Progenitor cell of endocrine pancreas (in vitro differentiated cells): Measurements from ENCODE around the gene CD164L2. TPM values are rescaled to one million over a fixed set of nuclear protein-coding genes. Genes with fewer than 3 reads are reported as not detected.

Experiments
- DNase-seq: peaks from one replicate; pipeline ENCODE4 v3.0.0; 2021; ENCODE audit warnings: low spot score; ENCODE audit not compliant: unreplicated experiment
- H3K27ac Mint-ChIP-seq: 2 replicates; pipeline ENCODE4 v1.8.0; 2021; ENCODE audit warnings: mild to moderate bottlenecking, moderate library complexity, mixed read lengths
- H3K27me3 Mint-ChIP-seq: 2 replicates; pipeline ENCODE4 v1.8.0; 2021; ENCODE audit warnings: mixed read lengths
- H3K36me3 Mint-ChIP-seq: 2 replicates; pipeline ENCODE4 v1.8.0; 2022; ENCODE audit warnings: mixed read lengths; ENCODE audit not compliant: insufficient read depth
- H3K4me1 Mint-ChIP-seq: 2 replicates; pipeline ENCODE4 v1.8.0; 2021; ENCODE audit warnings: low read depth, mixed read lengths
- H3K4me3 Mint-ChIP-seq: 2 replicates; pipeline ENCODE4 v1.8.0; 2021; ENCODE audit warnings: low read depth, mild to moderate bottlenecking, moderate library complexity, mixed read lengths
- H3K9me3 Mint-ChIP-seq: 2 replicates; pipeline ENCODE4 v1.8.0; 2021; ENCODE audit warnings: low read depth, mixed read lengths
- total RNA-seq: library from RNA; stranded (reverse); gene quantifications from 2 replicates; pipeline ENCODE4 v1.2.1, GENCODE V29; 2021
- TF ChIP-seq, protein P1 (sequence below): fragments of 200-600 bp; sonication (generic); IDR thresholded peaks from one replicate; pipeline ENCODE4 v1.5.0; 2021; ENCODE audit warnings: antibody characterized with exemption, mild to moderate bottlenecking; ENCODE audit not compliant: unreplicated experiment

The CD164L2 gene
- total RNA-seq, 1 donor from 2014 or later: not detected

DNA sequence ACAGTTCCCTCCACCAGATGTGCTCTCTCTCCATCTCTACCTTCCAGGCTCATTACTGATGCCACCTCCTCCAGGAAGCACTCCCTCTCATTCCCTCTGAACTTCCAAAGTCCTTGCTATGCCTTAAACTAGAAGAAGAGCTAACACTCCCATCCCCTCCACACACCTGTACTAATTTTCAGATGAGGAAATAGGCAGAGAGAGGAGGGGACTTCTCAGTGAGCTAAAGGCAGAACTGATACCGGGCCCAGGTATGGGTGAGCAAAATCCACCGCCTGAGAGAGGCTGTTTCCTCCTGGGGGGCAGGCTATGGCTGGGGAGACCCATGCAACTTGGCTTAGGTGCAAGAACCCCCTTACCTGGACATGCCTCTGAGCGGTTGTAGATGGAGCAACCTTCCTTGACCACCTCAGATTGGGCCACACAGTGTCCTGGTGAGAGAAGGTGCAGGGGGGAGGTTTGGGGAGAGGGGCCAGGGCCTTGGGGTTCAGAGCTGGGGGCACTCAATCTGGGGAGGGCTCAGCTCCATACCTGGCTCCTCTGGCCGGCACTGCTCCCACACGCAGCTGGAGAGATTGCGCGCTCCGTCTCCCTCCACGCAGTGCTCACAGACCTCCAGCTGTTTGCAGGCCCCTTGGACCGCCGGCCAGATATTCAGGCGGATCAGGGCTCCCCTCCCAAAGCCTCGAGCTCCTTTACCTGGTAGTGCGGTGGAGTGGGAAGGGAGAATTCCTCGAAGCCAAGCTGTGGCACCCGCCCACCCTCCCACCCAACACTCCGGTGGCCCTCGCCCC lies 967 bp downstream of the CD164L2 start:
- no peak overlapping the region for H3K4me3 Mint-ChIP-seq
- TF ChIP-seq, protein P1, sequence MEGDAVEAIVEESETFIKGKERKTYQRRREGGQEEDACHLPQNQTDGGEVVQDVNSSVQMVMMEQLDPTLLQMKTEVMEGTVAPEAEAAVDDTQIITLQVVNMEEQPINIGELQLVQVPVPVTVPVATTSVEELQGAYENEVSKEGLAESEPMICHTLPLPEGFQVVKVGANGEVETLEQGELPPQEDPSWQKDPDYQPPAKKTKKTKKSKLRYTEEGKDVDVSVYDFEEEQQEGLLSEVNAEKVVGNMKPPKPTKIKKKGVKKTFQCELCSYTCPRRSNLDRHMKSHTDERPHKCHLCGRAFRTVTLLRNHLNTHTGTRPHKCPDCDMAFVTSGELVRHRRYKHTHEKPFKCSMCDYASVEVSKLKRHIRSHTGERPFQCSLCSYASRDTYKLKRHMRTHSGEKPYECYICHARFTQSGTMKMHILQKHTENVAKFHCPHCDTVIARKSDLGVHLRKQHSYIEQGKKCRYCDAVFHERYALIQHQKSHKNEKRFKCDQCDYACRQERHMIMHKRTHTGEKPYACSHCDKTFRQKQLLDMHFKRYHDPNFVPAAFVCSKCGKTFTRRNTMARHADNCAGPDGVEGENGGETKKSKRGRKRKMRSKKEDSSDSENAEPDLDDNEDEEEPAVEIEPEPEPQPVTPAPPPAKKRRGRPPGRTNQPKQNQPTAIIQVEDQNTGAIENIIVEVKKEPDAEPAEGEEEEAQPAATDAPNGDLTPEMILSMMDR: no peak

DNA sequence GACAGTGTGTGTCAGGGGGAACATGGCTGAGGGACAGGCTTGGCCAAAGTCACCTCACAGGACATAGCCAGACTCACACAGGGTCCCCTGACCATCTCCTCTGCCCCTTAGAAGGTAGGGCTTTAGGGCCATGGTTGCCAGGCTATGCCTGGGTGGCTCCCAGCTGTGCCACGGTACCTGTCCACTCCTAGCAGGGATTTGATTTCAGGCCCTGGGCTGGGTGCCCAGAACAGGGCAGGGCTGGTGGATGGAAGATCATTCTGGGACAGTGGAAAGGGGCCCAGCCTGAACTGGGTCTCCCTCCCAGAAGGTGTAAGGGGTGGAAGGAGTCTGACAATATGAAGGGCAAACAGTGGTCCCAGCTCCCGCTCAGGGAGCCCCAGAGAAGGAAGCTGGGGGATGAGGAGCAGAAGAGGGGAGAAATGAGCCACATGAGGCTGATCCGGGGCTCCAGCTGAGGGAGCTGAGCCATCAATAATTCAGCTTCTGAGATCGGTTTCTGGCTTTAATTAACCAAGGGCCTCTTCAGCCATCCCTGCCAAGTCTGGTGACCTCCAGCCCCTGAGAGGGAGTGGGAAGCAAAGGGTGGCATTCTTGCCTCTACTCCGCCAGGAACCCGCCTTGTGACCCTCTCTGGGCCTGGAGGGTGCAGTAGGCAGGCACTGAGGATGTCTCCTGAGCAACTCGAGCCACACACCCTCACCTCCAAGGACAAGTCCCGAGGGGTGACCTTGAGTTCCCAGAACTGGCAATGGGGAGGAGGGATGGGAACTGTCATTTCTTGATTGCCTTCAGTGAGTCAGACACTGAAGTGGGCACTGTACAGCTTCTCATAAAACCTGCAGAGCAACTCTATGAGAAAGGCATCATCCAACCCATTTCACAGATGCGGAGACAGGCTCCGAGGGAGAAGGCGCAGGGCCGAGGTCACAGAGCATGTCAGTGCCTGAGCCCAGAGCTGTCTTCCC lies 2.1 kb downstream of the CD164L2 start:
- Mint-ChIP-seq H3K36me3 (no peaks in the 10 kb centered on the region), H3K27ac (no peak overlapping the region), H3K4me3 (no peak overlapping the region), H3K4me1 (no peaks in the 10 kb centered on the region), H3K9me3 (no peaks in the 10 kb centered on the region), H3K27me3 (peaks cover 24% of the 10 kb centered on the region)
- TF ChIP-seq, protein P1: no peak
- DNase-seq: no peak

More for the DNA sequence above, 967 bp downstream of the CD164L2 start:
- Mint-ChIP-seq H3K9me3 (no peaks in the 10 kb centered on the region), H3K27me3 (peaks cover 32% of the 10 kb centered on the region), H3K4me1 (no peaks in the 10 kb centered on the region), H3K27ac (no peak overlapping the region), H3K36me3 (no peaks in the 10 kb centered on the region)
- no peak for DNase-seq

DNA sequence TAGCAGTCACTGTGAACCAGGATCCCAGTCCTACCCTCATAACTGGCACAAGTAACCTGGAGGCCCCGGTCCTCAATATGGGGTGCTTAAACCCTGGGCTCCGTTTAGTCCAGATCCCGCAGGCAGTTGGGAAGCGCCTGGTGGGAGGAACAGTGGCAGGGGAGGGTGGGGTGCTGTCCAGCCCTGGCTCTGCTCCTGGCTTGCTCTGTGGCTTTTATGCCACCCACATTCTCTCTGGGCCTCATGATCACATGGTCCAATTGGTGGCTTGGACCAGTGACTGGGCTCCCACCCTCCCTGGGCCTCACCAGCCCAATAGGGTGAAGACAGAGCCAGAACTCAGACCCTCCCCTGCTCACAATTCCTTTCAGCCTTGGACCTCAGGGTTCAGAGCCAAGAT lies 2.9 kb downstream of the CD164L2 start:
- H3K9me3 Mint-ChIP-seq: no peaks in the 10 kb centered on the region
- TF ChIP-seq, protein P1: no peak
- peaks cover 26% of the 10 kb centered on the region for H3K27me3 Mint-ChIP-seq
- DNase-seq: no peak
- no peaks in the 10 kb centered on the region for H3K36me3 Mint-ChIP-seq
- no peak overlapping the region for H3K4me3 Mint-ChIP-seq
- H3K27ac Mint-ChIP-seq: no peak overlapping the region
- no peaks in the 10 kb centered on the region for H3K4me1 Mint-ChIP-seq

DNA sequence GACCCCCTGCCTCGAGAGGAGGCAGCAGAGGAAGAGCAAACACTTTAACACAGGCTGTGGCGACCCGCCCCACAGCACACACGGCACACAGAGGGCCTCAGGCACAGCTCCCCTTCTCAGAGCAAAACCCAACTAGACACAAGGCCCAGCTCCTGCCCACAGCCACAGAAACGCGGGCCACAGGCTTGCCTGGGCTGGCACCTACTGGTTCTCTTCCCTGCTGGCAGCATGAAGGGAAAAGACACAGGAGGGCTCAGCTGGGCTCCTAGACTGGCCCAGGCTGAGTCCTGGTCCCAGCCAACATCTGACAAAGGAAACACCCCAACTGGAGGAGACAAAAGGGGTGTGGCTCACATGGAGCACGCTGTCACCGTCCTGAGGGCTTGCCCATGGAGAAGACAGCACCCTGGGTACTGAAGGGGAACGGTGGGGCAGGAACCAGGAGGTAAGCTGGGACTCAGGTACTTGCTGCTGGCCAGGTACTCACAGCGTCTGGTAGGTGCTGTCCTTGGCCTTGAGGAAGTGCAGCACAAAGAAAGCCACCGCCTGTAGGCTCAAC lies 3.5 kb downstream of the CD164L2 start:
- Mint-ChIP-seq H3K27ac (no peak overlapping the region), H3K4me1 (no peaks in the 10 kb centered on the region), H3K9me3 (no peaks in the 10 kb centered on the region), H3K36me3 (no peaks in the 10 kb centered on the region), H3K27me3 (peaks cover 27% of the 10 kb centered on the region), H3K4me3 (no peak overlapping the region)
- no peak for DNase-seq
- TF ChIP-seq, protein P1: no peak
